AG04450 (cell line): ENCODE data around the gene SMO. TPM values are rescaled to one million over a fixed set of nuclear protein-coding genes. Genes with fewer than 3 reads are reported as not detected.

Source experiments
- CTCF ChIA-PET: fragments of 300-600, 350-600 bp; formaldehyde crosslinking; extraction: SDS; loops from one replicate; lab custom pipeline; 2022; ENCODE audit warnings: antibody characterized with exemption, inconsistent platforms; lab: Charles Lee
- POLR2A ChIA-PET: fragments of 350-600 bp; formaldehyde crosslinking; extraction: SDS; loops from one replicate; lab custom pipeline; 2021; ENCODE audit warnings: antibody characterized with exemption, inconsistent platforms; lab: Yijun Ruan, JAX
- DNase-seq: peaks from one replicate; pipeline ENCODE4 v3.0.0-alpha.2; 2011; ENCODE audit warnings: low read depth, low spot score
- H3K27ac ChIP-seq: one replicate; pipeline ENCODE4 v1.5.1; 2012; ENCODE audit warnings: low read depth, low read length, control low read depth
- H3K27me3 ChIP-seq: one replicate; pipeline ENCODE4 v1.6.0; 2012; ENCODE audit warnings: low read length; ENCODE audit not compliant: control insufficient read depth, insufficient read depth
- H3K4me3 ChIP-seq: 2 replicates; pipeline ENCODE4 v1.5.1; 2011; ENCODE audit warnings: mild to moderate bottlenecking, low read depth, low read length, control low read depth
- H3K9me3 ChIP-seq: 2 replicates; pipeline ENCODE4 v1.5.1; 2012; ENCODE audit warnings: low read length; ENCODE audit not compliant: control insufficient read depth, insufficient read depth
- CTCF ChIP-seq: IDR thresholded peaks from 2 replicates; pipeline ENCODE4 v1.5.1; 2011; ENCODE audit warnings: low read depth, low read length, control low read depth, inconsistent platforms
- polyA plus RNA-seq: library from polyadenylated mRNA; depleted of rRNA; stranded (reverse); fragments of >200 nt; gene quantifications from 2 replicates; pipeline ENCODE4 v1.2.3, GENCODE V29; 2011

SMO gene
- polyA plus RNA-seq, 1 experiment: 20.8 TPM

GRCh38 chr7:129197771-129198170 is 9.3 kb downstream of the SMO start:
- CTCF ChIA-PET: interaction anchor here (0.7 to 1.3 kb wide), 4 partner anchors 12 to 34 kb away, joined by 3 to 8 read pairs (median 4); no protein-coding TSS in a partner anchor
- POLR2A ChIA-PET: no interaction called here
- no peak for DNase-seq
- Histone ChIP-seq H3K9me3 (no peaks in the 10 kb centered on the region), H3K27ac (no peak overlapping the region), H3K27me3 (no peaks in the 10 kb centered on the region), H3K4me3 (no peak overlapping the region)
- no peak for TF ChIP-seq CTCF

- POLR2A ChIA-PET: no interaction called here
- no peak for TF ChIP-seq CTCF
- no peaks in the 10 kb centered on the region for H3K9me3 ChIP-seq
- CTCF ChIA-PET: interaction anchor here (0.6 to 1.8 kb wide), 3 partner anchors 11 to 272 kb away, joined by 4 read pairs; no protein-coding TSS in a partner anchor
- DNase-seq: no peak
- H3K27me3 ChIP-seq: no peaks in the 10 kb centered on the region
- no peak overlapping the region for H3K27ac ChIP-seq
- no peak overlapping the region for H3K4me3 ChIP-seq
Measured at GRCh38 chr7:129199406-129199805, 11.0 kb downstream of the SMO start.

- no peak overlapping the region for H3K4me3 ChIP-seq
- DNase-seq: no peak
- H3K27ac ChIP-seq: no peak overlapping the region
- POLR2A ChIA-PET: no interaction called here
- no peaks in the 10 kb centered on the region for H3K9me3 ChIP-seq
- CTCF ChIA-PET: interaction anchor here (2.1 kb wide), 1 partner anchor 38 kb away, joined by 13 read pairs; no protein-coding TSS in a partner anchor
- no peaks in the 10 kb centered on the region for H3K27me3 ChIP-seq
- no peak for TF ChIP-seq CTCF
Measured at GRCh38 chr7:129202058-129202777, 13.8 kb downstream of the SMO start.

- POLR2A ChIA-PET: interaction anchor here (1.0 kb wide), 1 partner anchor 14 kb away, joined by 4 read pairs; no protein-coding TSS in a partner anchor
- DNase-seq: no peak
- CTCF ChIA-PET: interaction anchor here (1.2 to 2.1 kb wide), 2 partner anchors 39 to 95 kb away, joined by 3 to 13 read pairs; no protein-coding TSS in a partner anchor
- H3K27ac ChIP-seq: no peak overlapping the region
- no peaks in the 10 kb centered on the region for H3K9me3 ChIP-seq
- no peaks in the 10 kb centered on the region for H3K27me3 ChIP-seq
- TF ChIP-seq CTCF: no peak
- no peak overlapping the region for H3K4me3 ChIP-seq
Measured at GRCh38 chr7:129203050-129203741, 14.8 kb downstream of the SMO start.
